Measurements from ENCODE around the gene MAPKAP1. TPM values are rescaled to one million over a fixed set of nuclear protein-coding genes. Genes with fewer than 3 reads are reported as not detected.

The MAPKAP1 gene
- total and polyA plus RNA-seq, 2 of the 13 experiments (the other 11 are each of a cell fraction or from before 2014, with no cell fraction given) = 45.0 to 64.3 TPM

- Histone ChIP-seq H3K4me2 (ENCODE audit: low read depth, low read length) (no peak overlapping the region), H3K27ac (ENCODE audit: extremely low read length, insufficient read depth, low read length) (no peak overlapping the region), H4K20me1 (ENCODE audit: insufficient read depth, low read length) (no peaks in the 10 kb centered on the region), H3K4me1 (ENCODE audit: insufficient read depth, low read length) (peaks cover 20% of the 10 kb centered on the region), H3K27me3 (ENCODE audit: control insufficient read depth in 1 of 2, insufficient read depth in 2 of 2, low read length in 2 of 2) (peaks cover 0 to 3% of the 10 kb centered on the region in 2 experiments; a peak in 1 of 5 replicates), H3K9ac (ENCODE audit: insufficient read depth, low read depth, low read length) (no peak overlapping the region), H3K4me3 (replicated peaks in 1 of 3; ENCODE audit: insufficient read depth in 1 of 3, low read depth in 2 of 3, low read length in 3 of 3) (no peak overlapping the region), H2AFZ (ENCODE audit: low read length) (no peak overlapping the region), H3K79me2 (ENCODE audit: insufficient read depth, low read length) (no peaks in the 10 kb centered on the region), H3K9me3 (ENCODE audit: low read length) (no peaks in the 10 kb centered on the region), H3K36me3 (replicated peaks in 1 of 2; ENCODE audit: control insufficient read depth in 1 of 2, insufficient read depth in 2 of 2, low read length in 2 of 2) (no peaks in the 10 kb centered on the region)
- ChIA-PET POLR2A (interaction anchor here (0.6 kb wide), 1 partner anchor 37 kb away, joined by 3 read pairs; the partner anchor contains the start of gene MAPKAP1), CTCF (ENCODE audit: low intra/inter-chr PET ratio, low total read pairs) (no interaction called here)
- ATAC-seq (no peak), FAIRE-seq (no peak), DNase-seq (ENCODE audit: low spot score) (no peak)
- in situ Hi-C loops (cut with HindIII; ENCODE audit: extremely low pct_ligation_motif_present, low pct_unique_long_range_greater_than_20kb) = no loop called here
- intact Hi-C loops (cut with micrococcal nuclease; ENCODE audit: unreplicated experiment) = no loop called here
- TF ChIP-seq, protein P1, sequence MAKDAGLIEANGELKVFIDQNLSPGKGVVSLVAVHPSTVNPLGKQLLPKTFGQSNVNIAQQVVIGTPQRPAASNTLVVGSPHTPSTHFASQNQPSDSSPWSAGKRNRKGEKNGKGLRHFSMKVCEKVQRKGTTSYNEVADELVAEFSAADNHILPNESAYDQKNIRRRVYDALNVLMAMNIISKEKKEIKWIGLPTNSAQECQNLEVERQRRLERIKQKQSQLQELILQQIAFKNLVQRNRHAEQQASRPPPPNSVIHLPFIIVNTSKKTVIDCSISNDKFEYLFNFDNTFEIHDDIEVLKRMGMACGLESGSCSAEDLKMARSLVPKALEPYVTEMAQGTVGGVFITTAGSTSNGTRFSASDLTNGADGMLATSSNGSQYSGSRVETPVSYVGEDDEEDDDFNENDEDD (CRISPR knock-in tag; IDR thresholded peaks at IDR 0.05; ENCODE audit: borderline replicate concordance) = no peak
- TF ChIP-seq ZNF678 (CRISPR knock-in tag; IDR thresholded peaks at IDR 0.05) (no peak), PAWR (CRISPR knock-in tag; IDR thresholded peaks at IDR 0.05; ENCODE audit: borderline replicate concordance) (no peak), ZNF784 (CRISPR knock-in tag; IDR thresholded peaks at IDR 0.05; ENCODE audit: borderline replicate concordance) (no peak), FOXA1 (IDR thresholded peaks at IDR 0.05) (peak; percentile 66), FOXA1 (CRISPR knock-in tag; IDR thresholded peaks at IDR 0.05) (no peak)
- no TSS peak for BruUV-seq (replicated peaks)
- 48% methylated on average over 5 of the region's 5 CpGs for WGBS (ENCODE audit: low lambda C conversion rate)
Observed at GRCh38 chr9:125743682-125744428, 36.8 kb upstream of the MAPKAP1 start.

Data from HepG2 (cell line).